H4 (cell line): ENCODE data around the gene NR4A1. TPM values are rescaled to one million over a fixed set of nuclear protein-coding genes. Genes with fewer than 3 reads are reported as not detected.
A peak's percentile ranks its signal among the peaks of the same experiment; 100 is the strongest.

Experiments
- DNase-seq: peaks from one replicate; pipeline ENCODE4 v3.0.0-alpha.2; 2015; ENCODE audit warnings: low spot score
- total RNA-seq: library from RNA; depleted of rRNA; stranded (reverse); fragments of >200 nt; shearing (Covaris generic); gene quantifications from 2 replicates; pipeline ENCODE4 v1.2.3, GENCODE V29; 2014

Gene NR4A1
- total RNA-seq, 1 experiment from 2014 or later: 0.54 TPM

DNA sequence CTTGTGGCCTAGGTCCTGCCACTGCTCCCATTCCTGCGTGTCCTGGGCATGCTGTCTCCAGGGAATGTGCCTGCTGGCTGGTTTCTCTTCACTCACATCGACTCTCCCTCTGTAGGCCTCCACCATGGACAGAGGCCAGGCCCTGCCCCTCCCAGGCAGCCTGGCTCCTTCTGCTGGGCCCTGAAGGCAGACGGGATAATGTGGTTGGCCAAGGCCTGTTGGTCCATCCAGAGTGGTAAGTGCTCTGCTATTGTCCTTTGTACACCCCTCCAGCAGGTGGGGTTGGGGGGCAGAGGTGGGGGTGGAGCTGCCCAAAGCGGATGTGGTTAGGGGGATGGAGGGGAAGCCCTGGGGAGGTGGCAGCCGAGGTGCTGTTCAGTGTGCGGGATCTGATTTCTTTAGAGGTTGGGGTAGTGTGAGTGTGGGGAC is 9.5 kb upstream of the NR4A1 start:
- DNase-seq: peak; percentile 48

- no peak for DNase-seq
Observed at GRCh38 chr12:52042706-52043385, 8.4 kb upstream of the NR4A1 start.

DNA sequence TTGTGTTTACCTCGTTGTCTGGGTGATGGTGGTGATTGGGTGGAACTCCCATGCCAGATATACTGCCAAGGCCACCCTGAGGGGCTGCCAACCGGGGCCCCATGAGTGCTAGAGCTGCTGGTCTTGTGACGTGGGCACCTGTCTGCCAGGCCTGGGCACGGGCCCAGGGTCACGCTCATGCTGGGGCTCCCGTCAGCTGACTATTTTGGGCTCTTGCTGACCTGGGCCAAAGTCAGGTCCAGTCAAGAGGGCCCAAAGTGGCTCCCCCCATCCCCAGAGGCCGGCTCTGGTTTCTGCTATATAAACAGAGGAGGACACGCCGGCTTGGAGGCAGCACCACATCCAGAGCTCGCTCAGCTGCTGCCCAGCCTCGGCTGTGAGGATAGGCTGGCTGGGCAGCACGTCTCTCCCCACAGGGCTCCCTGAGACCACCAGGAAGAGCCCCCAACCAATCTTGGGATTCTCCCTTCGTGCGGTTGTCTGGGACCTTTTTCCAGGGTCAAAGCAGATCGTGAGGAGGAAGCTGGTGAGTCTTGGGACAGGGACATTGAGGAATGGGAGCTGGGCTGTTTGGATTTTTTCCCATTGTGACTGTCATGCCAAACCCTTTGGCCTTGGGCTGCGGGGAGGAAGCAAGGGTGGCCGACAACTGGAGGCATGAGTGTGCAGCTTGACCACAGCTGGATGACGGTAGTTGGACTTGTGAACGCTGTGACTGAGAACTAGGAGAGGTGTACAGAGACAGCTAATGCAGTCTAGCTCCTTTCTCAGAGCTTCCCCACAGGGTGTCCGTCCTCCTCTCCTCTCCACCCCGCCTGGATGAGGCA is 7.6 kb upstream of the NR4A1 start:
- no peak for DNase-seq

DNA sequence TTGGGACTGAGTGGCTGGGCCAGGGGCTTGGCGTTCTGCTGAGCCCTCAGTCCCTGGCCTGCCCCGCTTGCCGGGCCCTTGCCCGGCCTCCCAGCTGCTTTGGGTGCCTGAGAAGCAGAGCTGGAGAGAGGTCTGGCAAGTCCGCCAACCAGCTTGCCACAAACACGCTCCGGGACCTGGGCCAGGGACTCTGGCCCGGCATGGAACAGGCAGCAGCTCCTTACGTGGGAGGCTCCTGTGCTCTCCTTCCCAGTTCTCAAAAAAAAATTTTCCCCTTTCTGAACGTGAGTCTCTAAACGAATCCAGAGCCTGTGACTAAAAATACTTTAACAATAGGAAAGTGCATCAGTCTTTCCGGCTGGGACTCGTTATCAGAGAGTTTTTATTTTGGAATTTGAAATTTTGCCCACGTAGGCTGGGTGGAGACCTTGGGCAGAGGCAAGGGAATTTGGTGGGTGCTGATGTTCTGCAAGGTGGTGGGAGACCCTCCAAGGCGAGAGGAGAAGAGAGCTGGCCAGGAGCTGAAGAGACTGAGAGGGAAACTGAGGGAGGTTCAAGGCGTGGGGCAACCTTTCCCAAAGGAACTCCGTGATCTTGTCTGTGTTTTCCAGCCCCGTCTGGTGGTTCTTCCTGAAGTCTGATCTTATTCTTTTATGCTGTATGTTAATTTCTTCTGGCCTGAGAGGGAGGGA is 6.8 kb upstream of the NR4A1 start:
- no peak for DNase-seq

GRCh38 chr12:52045794-52046199 is 5.4 kb upstream of the NR4A1 start:
- no peak for DNase-seq

GRCh38 chr12:52046859-52047258 is 4.4 kb upstream of the NR4A1 start:
- no peak for DNase-seq

- DNase-seq: no peak
Observed at GRCh38 chr12:52049286-52049685, 2.0 kb upstream of the NR4A1 start.

DNA sequence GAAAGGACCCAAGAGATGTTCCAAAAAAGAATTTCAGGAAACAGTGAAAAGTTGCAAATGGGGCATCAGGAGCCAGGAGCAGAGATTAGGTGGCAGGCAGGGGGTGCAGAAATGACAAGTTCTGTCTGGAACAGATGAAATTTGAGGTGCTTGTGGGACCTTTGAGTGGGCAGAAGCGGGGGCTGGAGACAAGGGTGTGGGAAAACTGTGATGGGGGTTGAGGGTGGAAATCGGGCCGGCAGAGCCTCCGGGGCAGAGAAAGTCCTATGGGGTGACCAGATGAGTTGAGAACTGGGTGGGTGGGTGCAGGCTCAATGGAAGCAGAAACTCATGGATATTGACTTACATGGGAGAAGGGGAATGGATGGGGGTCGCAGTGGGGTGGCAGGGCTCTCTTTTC is 1.6 kb upstream of the NR4A1 start:
- DNase-seq: no peak

DNA sequence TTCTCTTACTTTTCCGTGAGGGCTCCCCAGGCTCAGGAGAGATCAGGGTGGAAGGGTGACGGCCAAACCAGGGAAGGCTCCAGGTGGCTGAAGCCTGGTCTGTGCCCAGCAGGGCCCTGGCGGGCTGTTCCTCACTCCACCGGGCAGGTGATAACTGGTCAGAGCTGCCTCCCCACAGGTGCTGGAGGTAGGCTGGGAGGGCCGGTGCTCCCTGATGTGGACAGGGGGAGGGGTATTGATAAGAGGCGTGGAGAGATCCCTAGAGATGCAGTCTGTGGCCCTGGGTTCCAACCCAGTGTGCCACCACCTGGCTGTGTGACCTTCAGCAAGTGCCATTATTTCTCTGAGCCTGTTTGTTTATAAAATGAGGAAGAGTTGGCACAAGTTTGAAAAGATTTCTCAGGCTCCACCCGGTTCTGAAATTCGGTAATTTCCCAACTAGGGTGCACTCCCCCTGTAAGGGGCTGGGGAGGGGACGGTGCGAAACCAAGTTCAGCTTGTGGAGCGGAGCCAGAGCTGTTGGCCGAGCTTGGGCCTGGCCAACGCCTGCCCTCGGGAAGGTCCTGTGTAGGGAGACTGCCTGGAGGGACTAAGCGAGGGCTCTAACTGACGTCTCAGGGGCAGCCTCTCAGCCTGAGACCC is 1.0 kb upstream of the NR4A1 start:
- DNase-seq: no peak

GRCh38 chr12:52052468-52053186 is 1.4 kb downstream of the NR4A1 start:
- no peak for DNase-seq

DNA sequence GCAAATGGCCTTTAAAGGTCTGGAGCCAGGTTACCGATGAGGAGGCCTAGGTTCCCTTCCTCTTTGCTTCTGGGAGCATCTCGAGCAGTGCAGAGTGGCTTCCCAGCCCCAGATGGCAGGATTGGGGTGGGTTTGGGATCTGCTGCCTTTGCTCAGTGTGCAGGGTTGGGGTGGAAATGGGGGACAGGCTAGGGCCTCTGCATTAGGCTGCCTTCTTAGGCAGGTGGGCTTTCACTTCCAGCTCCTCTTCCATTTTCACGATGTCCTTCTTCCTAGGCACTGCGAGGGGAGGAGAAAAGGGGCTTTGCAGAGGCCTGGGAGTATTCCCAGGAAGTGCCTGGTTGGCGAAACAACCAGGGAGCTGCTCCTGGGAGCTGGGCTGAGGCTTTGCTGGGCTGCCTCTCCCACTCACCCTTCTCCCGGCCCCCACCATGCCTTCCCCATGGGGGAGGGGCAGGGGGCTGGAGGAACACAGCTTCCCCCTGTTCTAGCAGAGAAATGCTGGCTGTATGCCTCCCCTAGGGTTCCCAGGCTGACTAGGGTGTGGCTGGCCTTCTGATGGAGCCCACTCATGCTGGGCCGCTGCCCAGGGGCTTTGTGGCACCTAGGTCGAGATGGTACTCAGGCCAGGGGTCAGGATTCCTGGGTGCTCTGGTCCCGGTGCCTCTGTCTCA is 2.4 kb downstream of the NR4A1 start:
- DNase-seq: no peak

DNA sequence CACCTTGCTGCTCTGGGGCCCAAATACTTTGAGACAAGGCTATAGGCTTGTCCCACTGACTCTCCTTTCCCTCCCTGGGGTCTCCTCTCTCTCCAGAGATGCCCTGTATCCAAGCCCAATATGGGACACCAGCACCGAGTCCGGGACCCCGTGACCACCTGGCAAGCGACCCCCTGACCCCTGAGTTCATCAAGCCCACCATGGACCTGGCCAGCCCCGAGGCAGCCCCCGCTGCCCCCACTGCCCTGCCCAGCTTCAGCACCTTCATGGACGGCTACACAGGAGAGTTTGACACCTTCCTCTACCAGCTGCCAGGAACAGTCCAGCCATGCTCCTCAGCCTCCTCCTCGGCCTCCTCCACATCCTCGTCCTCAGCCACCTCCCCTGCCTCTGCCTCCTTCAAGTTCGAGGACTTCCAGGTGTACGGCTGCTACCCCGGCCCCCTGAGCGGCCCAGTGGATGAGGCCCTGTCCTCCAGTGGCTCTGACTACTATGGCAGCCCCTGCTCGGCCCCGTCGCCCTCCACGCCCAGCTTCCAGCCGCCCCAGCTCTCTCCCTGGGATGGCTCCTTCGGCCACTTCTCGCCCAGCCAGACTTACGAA is 3.1 kb downstream of the NR4A1 start:
- no peak for DNase-seq

DNA sequence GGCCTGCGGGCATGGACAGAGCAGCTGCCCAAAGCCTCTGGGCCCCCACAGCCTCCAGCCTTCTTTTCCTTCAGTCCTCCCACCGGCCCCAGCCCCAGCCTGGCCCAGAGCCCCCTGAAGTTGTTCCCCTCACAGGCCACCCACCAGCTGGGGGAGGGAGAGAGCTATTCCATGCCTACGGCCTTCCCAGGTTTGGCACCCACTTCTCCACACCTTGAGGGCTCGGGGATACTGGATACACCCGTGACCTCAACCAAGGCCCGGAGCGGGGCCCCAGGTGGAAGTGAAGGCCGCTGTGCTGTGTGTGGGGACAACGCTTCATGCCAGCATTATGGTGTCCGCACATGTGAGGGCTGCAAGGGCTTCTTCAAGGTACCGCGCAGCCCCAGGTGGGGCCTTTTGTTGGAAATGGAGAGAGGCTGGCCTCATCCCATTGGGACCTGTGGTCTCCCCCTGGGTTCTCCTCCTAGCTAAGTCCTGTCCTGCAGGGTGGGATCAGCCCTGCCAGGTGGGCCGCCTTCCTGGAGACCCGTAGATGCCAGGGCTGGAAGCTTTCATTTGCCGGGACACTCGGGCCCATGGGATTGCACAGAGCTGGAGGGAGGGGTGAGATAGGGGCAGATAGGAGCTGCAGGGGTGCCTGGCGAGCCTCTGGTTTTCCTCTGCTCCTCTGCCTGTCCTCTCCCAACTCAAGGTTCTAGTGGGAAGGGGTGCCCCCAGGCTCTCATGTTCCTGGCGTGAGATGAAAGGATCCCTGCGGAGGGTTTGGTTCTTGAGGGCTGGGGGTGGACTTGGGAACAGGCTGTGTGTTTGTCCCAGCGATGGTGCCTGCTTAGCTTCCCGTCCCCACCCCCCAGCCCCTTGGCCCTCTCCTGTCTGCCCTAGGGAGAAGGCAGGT is 3.8 kb downstream of the NR4A1 start:
- no peak for DNase-seq

DNA sequence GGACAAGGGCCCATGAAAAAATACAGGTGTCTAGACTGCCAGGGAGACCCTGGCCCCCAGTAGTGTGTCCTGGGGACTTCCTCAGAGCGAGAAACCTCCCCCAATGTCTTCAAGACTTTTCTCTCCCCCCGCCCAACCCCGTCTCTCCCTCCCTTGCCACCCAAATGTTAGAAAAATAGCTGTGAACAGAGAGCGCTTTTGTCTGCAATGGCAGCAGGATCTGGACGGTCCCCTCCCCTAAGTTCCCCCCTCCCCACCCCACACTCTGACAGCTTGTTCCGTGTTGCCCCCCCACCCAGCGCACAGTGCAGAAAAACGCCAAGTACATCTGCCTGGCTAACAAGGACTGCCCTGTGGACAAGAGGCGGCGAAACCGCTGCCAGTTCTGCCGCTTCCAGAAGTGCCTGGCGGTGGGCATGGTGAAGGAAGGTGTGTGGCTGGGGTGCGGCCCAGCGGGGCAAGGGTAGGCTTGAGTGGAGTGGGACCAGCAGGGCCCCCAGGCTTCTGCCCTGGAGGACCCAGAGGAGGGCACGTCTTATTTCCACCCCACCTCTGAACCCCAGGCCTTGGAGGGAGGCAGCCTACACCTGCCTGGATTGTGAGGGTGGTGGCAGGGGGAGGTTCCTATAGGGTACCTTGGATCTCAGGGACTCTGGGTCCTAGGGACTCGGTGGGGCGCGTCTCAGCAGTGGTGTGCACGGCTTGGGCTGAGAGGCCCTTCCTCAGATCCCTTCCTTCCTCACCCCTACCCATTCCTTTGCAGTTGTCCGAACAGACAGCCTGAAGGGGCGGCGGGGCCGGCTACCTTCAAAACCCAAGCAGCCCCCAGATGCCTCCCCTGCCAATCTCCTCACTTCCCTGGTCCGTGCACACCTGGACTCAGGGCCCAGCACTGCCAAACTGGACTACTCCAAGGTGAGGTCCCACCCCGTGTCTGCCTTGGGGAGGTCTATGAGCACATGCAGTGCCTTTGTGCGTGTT is 4.8 kb downstream of the NR4A1 start:
- no peak for DNase-seq

DNA sequence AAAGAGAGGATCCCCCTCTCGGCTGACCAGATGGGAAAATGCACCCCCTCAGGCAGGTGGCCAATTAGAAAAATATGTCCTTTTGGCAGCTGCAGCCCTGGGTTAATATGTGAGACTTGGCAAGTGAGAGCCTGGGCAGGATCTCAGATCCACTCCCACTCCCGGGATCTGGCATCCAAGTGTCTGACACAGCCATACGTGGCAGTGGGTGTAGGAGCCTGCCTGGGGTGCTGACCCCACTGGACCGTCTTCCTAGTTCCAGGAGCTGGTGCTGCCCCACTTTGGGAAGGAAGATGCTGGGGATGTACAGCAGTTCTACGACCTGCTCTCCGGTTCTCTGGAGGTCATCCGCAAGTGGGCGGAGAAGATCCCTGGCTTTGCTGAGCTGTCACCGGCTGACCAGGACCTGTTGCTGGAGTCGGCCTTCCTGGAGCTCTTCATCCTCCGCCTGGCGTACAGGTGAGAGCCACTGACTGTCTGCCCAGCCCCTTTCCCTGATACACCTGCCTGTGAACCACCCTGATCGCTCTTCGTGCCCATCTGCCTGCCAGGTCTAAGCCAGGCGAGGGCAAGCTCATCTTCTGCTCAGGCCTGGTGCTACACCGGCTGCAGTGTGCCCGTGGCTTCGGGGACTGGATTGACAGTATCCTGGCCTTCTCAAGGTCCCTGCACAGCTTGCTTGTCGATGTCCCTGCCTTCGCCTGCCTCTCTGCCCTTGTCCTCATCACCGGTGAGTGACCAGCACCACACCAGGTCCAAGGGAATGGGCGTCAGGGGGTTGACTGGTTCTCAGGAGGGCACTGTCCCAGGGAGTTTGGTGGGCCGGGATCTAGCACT is 5.8 kb downstream of the NR4A1 start:
- no peak for DNase-seq

- DNase-seq: no peak
Observed at GRCh38 chr12:52057638-52058576, 6.7 kb downstream of the NR4A1 start.
